ENCODE measurements around the gene SNTG2.
A peak's percentile ranks its signal among the peaks of the same experiment; 100 is the strongest.
"Not testable (repeated sequence)": the region's sequence is repeated elsewhere in the genome, so short reads cannot be mapped to it uniquely, and the experiment has no call there.

SNTG2 gene

GRCh38 chr2:1350111-1350510 lies 399.5 kb downstream of the SNTG2 start:
- no peak for DNase-seq

DNA sequence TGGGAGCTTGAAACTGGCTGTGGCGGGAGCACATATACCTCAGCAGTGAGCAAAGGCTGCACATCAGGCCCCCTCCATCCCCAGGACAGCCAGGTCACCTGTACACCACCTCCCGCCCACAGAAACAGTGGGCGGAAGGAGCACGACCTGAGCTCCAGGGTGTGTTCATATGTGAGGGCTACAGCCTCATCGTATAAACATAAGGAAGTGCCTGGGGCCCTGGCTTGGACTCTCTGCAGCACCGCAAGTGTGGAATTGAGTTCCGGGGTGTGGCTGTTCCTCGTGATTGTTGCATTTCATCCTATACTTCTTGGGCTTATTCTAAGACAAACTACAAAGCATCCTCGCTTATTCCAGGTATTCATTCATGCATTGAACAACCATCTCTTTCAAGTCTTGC lies 402.5 kb downstream of the SNTG2 start:
- no peak for DNase-seq

DNA sequence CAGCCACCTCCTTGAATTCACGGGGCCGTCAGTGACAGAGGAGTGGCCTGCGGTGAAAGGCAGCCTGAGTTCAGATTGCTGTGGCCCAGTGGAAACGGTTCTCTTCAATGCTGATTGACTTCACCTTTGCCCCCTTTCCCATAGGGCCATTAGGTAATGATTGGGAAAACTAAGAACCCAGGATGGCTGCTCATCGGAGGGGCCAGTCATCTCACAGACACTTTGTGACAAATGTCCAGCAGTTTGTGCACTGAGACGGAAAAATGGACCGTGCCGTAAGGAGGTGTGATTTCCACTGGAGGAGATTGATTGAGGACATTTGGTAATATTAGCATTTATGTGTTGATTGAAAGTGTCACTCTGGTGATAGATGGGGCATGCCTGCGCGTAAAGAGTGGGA lies 402.9 kb downstream of the SNTG2 start:
- DNase-seq, result no peak

- no peak for DNase-seq
Measured at GRCh38 chr2:1360144-1360543, 409.5 kb downstream of the SNTG2 start.

DNA sequence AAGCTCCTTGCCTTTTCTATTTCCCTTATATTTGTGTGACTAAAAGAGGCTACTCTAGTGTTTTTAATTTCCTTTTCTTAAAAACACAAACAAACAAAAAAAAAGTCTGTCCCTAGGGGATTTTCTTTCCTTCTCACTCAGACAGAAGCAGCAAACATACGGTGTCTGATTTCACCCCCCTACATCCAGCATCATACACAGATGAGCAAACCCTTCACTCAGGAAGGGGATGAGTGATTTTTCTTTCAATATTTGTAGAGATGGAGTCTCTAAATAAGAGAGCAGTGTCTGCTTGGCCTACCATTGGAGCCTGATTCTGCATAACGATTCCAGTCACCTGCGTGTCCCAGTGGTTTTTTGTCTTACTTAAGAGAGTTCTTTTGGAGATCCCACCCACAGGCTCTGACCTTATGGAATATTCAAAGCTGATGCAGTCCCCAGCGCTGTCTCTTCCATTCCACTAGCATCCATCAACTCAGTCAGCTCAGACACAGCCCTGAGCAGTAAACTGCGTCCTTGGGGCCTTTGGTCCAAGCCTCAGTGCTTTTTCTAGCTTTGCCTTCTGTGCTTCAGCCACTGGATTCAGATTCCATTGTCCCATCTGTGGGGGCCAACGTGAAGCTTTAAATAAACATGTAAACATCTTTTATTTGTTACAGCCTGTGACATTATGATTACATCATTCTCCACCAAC lies 410.1 kb downstream of the SNTG2 start:
- DNase-seq, result no peak

GRCh38 chr2:1363367-1363766 lies 412.7 kb downstream of the SNTG2 start:
- no peak for DNase-seq

GRCh38 chr2:1366546-1367134 lies 416.0 kb downstream of the SNTG2 start:
- DNase-seq, result peak; percentile 89

GRCh38 chr2:1367601-1368000 lies 417.0 kb downstream of the SNTG2 start:
- no peak for DNase-seq

DNA sequence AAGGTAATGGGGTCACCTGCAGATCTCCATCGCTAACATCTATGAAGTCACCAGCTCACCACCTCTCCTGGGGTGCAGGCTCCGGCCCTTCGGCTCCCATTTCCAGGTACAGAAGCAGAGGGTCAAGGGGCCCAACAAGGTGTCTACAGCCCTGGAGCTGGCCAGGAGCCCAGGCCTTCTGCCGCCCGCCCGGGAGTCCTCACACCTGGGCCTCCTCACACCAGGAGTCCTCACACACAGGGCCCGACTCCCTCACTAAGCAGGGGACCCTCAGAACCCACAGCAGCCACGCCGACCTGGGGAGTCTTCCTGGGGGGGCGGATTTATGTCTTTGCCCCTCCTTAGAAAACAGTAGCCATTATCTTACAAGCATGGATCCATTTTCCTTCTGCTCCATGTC lies 419.3 kb downstream of the SNTG2 start:
- DNase-seq, result no peak

- DNase-seq, result no peak
Measured at GRCh38 chr2:1370461-1370860, 419.8 kb downstream of the SNTG2 start.

DNA sequence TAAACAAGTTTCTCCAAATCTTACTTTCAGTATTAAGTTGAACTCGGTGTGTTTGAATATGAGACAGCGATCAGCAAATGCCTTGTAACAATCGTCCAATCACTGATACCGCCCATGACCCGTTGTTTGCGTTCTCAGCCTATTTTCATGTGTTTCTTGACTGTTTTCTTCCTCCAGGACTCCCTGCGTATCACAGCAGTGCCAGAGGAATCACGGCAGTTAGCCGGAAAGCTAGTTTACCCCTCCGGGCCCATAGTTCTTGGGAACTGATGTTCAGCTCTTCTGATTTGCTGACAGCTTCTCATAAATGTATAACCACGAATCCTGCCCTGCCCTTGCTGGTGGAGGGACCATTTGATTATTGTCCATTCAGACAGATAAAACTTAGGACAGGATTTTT lies 420.4 kb downstream of the SNTG2 start:
- DNase-seq, result no peak

DNA sequence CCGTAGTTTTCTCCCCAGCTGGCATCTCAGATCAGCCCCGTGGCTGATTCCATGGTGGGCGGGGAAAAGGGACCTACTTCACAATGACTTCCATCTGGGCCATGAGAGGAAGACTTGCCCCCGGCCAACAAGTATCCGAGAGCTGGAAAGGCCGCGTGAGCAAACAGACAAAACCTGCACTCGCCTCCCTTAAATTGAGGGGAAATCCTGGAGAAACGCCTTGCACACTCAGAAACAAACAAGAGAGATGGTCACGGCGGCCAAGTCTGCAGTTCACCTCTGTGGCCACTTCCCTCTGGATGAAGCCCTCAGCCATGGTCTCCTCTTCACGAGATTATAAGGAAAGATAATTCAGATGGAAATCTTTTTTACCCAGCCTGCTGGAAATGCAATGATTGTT lies 423.2 kb downstream of the SNTG2 start:
- no peak for DNase-seq

GRCh38 chr2:1374287-1374686 lies 423.6 kb downstream of the SNTG2 start:
- no peak for DNase-seq

DNA sequence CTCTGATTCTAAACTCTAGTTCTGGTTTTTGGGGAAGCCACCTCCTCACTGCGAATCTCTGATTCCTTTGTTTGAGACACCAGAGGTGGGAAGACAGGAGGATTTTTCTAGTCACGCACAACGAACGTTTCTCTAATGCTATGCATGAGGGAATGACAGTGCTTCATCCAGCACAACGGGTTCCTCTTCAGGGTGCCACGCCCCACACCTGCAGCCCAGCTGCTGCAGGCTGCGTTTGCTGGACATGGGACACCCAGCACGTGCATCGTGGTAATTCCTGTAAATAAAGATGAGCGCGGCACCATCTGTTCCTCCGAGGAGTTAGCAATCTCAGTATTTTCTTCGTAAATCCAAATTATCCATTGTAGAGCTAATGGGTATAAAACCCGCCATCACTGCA lies 425.1 kb downstream of the SNTG2 start:
- DNase-seq, result no peak

- DNase-seq, result no peak
Measured at GRCh38 chr2:1377473-1377872, 426.8 kb downstream of the SNTG2 start.

DNA sequence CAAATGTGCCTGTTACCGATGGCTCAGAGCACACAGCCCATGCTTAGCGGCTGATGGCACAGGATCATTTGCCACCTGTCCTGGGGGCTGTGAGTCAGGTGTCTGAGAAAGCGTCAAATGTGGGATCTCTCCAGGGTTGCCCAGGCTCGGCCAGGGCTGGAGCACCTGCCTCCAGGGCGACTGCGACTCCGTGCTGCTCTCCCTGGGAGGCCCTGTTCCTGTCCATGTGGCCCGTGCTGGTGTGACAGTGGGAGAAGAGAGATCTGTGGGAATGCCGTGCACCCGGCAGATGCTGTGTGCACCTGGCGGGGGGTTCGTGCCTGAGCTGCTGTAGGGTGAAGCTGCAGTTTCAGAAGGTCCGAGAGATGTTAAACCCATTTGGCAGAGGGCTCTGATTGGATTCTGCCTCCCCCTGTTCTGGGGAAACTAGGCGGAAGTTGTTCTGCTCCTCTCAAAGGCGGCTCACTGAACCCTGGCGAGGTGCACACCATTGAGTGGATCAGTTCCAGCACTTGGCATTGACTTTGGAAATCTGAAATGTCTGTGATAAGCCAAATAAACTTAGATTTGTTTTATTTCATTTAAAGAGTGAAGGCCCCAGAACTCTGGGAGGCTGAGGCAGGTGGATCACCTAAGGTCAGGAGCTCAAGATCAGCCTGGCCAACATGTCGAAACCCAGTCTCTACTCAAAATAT lies 428.0 kb downstream of the SNTG2 start:
- DNase-seq, result no peak

DNA sequence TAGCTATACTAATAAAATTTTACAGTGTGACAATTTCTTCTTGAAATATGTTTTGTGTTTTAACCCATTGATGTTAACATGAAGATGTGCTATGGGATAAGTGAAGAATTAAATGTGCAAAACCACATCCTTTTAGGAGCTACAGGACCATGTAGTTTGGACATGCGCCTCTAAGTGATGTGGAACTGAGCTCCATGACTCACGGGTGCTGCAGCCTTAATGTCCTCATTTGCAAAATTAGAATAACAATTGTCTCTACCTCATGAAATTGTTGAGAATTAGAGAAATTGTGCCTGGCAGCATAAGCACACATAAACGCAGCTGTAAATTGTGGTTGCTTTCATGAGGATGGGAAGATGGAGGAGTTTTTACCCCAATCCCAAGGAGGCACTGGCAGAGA lies 431.0 kb downstream of the SNTG2 start:
- DNase-seq, result no peak

DNA sequence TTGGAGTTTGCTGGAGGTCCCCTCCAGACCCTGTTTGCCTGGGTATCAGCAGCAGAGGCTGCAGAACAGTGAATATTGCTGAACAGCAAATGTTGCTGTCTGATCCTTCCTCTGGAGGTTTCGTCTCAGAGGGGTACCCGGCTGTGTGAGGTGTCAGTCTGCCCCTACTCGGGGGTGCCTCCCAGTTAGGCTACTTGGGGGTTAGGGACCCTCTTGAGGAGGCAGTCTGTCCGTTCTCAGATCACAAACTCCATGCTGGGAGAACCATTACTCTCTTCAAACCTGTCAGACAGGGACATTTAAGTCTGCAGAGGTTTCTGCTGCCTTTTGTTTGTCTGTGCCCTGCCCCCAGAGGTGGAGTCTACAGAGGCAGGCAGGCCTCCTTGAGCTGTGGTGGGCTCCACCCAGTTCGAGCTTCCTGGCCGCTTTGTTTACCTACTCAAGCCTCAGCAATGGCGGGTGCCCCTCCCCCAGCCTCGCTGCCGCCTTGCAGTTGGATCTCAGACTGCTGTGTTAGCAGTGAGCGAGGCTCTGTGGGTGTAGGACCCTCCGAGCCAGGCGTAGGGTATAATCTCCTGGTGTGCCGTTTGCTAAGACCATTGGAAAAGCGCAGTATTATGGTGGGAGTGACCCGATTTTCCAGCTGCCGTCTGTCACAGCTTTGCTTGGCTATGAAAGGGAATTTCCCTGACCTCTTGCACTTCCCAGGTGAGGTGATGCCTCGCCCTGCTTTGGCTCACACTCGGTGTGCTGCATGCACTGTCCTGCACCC lies 437.5 kb downstream of the SNTG2 start:
- not testable (repeated sequence) for DNase-seq

DNA sequence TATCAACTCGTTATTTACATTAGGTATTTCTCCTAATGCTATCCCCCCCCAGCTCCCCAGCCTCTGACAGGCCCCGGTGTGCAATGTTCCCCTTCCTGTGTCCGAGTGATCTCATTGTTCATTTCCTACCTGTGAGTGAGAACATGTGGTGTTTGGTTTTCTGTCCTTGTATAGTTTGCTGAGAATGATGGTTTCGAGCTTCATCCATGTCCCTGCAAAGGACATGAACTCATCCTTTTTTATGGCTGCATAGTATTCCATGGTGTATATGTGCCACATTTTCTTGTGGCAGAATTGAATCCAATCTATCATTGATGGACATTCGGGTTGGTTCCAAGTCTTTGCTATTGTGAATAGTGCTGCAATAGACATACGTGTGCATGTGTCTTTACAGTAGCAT lies 439.5 kb downstream of the SNTG2 start:
- not testable (repeated sequence) for DNase-seq

GRCh38 chr2:1393321-1393720 lies 442.7 kb downstream of the SNTG2 start:
- no peak for DNase-seq

GRCh38 chr2:1394709-1395408 lies 444.2 kb downstream of the SNTG2 start:
- no peak for DNase-seq

- DNase-seq, result no peak
Measured at GRCh38 chr2:1397350-1397749, 446.7 kb downstream of the SNTG2 start.

DNA sequence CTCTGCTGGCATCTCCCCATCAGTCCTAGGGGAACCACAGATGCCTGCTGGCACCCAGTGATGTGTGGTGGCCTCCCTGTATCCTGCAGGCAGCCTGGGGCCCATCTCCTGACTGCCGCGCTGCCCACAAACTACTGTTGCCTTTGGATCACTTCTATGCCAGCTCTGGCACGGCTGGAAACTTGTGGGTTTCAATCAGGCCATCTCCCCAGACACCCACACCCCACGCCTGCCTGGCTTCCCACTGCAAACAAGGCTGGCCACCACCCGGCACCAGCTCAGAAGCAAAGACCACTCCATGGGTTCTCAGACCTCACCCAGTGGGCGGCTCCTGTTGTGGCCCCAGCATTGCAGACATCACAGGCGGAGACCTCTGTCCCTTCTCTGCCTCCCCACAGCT lies 447.5 kb downstream of the SNTG2 start:
- no peak for DNase-seq

Data from NCI-H1092 (cell line).